Ishikawa (cell line): Measurements from ENCODE around the gene RASSF6.

Experiments
- CEBPB ChIP-seq: IDR thresholded peaks from 2 replicates; pipeline ENCODE4 v1.6.1; 2012
- EGR1 ChIP-seq: IDR thresholded peaks from 2 replicates; pipeline ENCODE4 v1.6.1; 2012
- EP300 ChIP-seq: IDR thresholded peaks from 2 replicates; pipeline ENCODE4 v1.6.1; 2012; ENCODE audit warnings: borderline replicate concordance
- FOXM1 ChIP-seq: IDR thresholded peaks from 2 replicates; pipeline ENCODE4 v1.6.1; 2012; ENCODE audit warnings: low read depth, borderline replicate concordance
- MAX ChIP-seq: IDR thresholded peaks from 2 replicates; pipeline ENCODE4 v1.6.1; 2012
- TAF1 ChIP-seq: IDR thresholded peaks from 2 replicates; pipeline ENCODE4 v1.6.1; 2012; ENCODE audit warnings: low read depth, mild to moderate bottlenecking
- TCF12 ChIP-seq: IDR thresholded peaks from 2 replicates; pipeline ENCODE4 v1.6.1; 2012; ENCODE audit warnings: low read depth
- TEAD4 ChIP-seq: IDR thresholded peaks from 2 replicates; pipeline ENCODE4 v1.6.1; 2012
- YY1 ChIP-seq: IDR thresholded peaks from 2 replicates; pipeline ENCODE4 v1.6.1; 2012; ENCODE audit warnings: low read depth

- TF ChIP-seq EP300 = no peak
- no peak for TF ChIP-seq YY1
- no peak for TF ChIP-seq TCF12
- no peak for TF ChIP-seq TAF1
- no peak for TF ChIP-seq CEBPB
- no peak for TF ChIP-seq MAX
- no peak for TF ChIP-seq EGR1
- TF ChIP-seq TEAD4 = no peak
- TF ChIP-seq FOXM1 = no peak
These were observed 16.2 kb downstream of the RASSF6 start for GRCh38 chr4:73603854-73604584.
